Measurements from ENCODE around the gene SREBF2. TPM values are rescaled to one million over a fixed set of nuclear protein-coding genes. Genes with fewer than 3 reads are reported as not detected.
A peak's percentile ranks its signal among the peaks of the same experiment; 100 is the strongest.

SREBF2 gene
- total RNA-seq, 3 donors from 2014 or later (not counting 1 experiment from before 2014, with no cell fraction given) = 101 to 106 (median 105) TPM

- ATAC-seq = no peak
- H3K4me1 ChIP-seq (ENCODE audit: control insufficient read depth, insufficient read depth, low read length) = peaks cover 21% of the 10 kb centered on the region
- Mint-ChIP-seq H3K4me3 (peak overlapping the region; percentile 21), H3K9me3 (no peaks in the 10 kb centered on the region), H3K27ac (peak overlapping the region; percentile 93 to 96), H3K27me3 (ENCODE audit: low read depth in 2 of 2) (no peaks in the 10 kb centered on the region), H3K36me3 (no peaks in the 10 kb centered on the region), H3K4me1 (peaks cover 20 to 31% of the 10 kb centered on the region in 2 donors)
- no peak for TF ChIP-seq CTCF (IDR thresholded peaks at IDR 0.05)
- no peaks in the 10 kb centered on the region for H3K9me3 ChIP-seq (ENCODE audit: control insufficient read depth, insufficient read depth, low read length)
- no peak overlapping the region for H3K27ac ChIP-seq (ENCODE audit: low read length)
- no peaks in the 10 kb centered on the region for H3K27me3 ChIP-seq (ENCODE audit: control insufficient read depth, insufficient read depth, low read length)
- WGBS (ENCODE audit: insufficient coverage) = 98% methylated on average over 2 of the region's 2 CpGs
- peaks cover 24% of the 10 kb centered on the region for H3K36me3 ChIP-seq (ENCODE audit: control insufficient read depth, insufficient read depth, low read length)
- DNase-seq = no peak
- intact Hi-C loops (cut with micrococcal nuclease) = no loop called here
- H3K4me3 ChIP-seq (ENCODE audit: low read length) = no peak overlapping the region
Measured at GRCh38 chr22:41798736-41799135, 34.2 kb upstream of the SREBF2 start.

GRCh38 chr22:41799486-41800347, 33.2 kb upstream of the SREBF2 start:
- DNase-seq = no peak

GRCh38 chr22:41800348-41801146, 32.4 kb upstream of the SREBF2 start, which contains the start of gene CCDC134:
TSS of gene CCDC134 (plus strand) at chr22:41800679. CDS start at chr22:41808891, 8,212 bp downstream.
- peak within 1 kb of the TSS; percentile 96 for H3K4me3 ChIP-seq (ENCODE audit: low read length)
- H3K4me1 ChIP-seq (ENCODE audit: control insufficient read depth, insufficient read depth, low read length) = peaks cover 21% of the 10 kb centered on the region
- Mint-ChIP-seq H3K4me3 (peak within 1 kb of the TSS; percentile 96), H3K9me3 (no peaks in the 10 kb centered on the region), H3K27ac (peak within 1 kb of the TSS; percentile 93 to 96), H3K36me3 (no peaks in the 10 kb centered on the region), H3K4me1 (peaks cover 24 to 36% of the 10 kb centered on the region in 2 donors), H3K27me3 (ENCODE audit: low read depth in 2 of 2) (no peaks in the 10 kb centered on the region)
- no peak for TF ChIP-seq CTCF (IDR thresholded peaks at IDR 0.05)
- peak within 1 kb of the TSS; percentile 92 for H3K27ac ChIP-seq (ENCODE audit: low read length)
- peaks cover 5% of the 10 kb centered on the region for H3K36me3 ChIP-seq (ENCODE audit: control insufficient read depth, insufficient read depth, low read length)
- peak; percentile 91 to 94 for DNase-seq
- H3K27me3 ChIP-seq (ENCODE audit: control insufficient read depth, insufficient read depth, low read length) = no peaks in the 10 kb centered on the region
- WGBS (ENCODE audit: insufficient coverage) = under 1% methylated on average over 52 of the region's 52 CpGs
- H3K9me3 ChIP-seq (ENCODE audit: control insufficient read depth, insufficient read depth, low read length) = no peaks in the 10 kb centered on the region
- peak; percentile 96 to 98 (median 98) for ATAC-seq
- intact Hi-C loops (cut with micrococcal nuclease) = loop anchor here (1.0 kb wide), 1 partner anchor 19 kb away; no protein-coding TSS in a partner anchor

More at GRCh38 chr22:41799486-41800347, 33.2 kb upstream of the SREBF2 start:
- Histone ChIP-seq H3K27me3 (ENCODE audit: control insufficient read depth, insufficient read depth, low read length) (no peaks in the 10 kb centered on the region), H3K9me3 (ENCODE audit: control insufficient read depth, insufficient read depth, low read length) (no peaks in the 10 kb centered on the region), H3K36me3 (ENCODE audit: control insufficient read depth, insufficient read depth, low read length) (peaks cover 14% of the 10 kb centered on the region), H3K27ac (ENCODE audit: low read length) (peak overlapping the region; percentile 92), H3K4me3 (ENCODE audit: low read length) (peak overlapping the region; percentile 96), H3K4me1 (ENCODE audit: control insufficient read depth, insufficient read depth, low read length) (peaks cover 21% of the 10 kb centered on the region)
- WGBS (ENCODE audit: insufficient coverage) = 11% methylated on average over 38 of the region's 38 CpGs
- peaks cover 20 to 36% of the 10 kb centered on the region in 2 donors for H3K4me1 Mint-ChIP-seq
- intact Hi-C loops (cut with micrococcal nuclease) = loop anchor here (1.0 kb wide), 1 partner anchor 18 kb away; no protein-coding TSS in a partner anchor
- no peak for TF ChIP-seq CTCF (IDR thresholded peaks at IDR 0.05)
- no peaks in the 10 kb centered on the region for H3K9me3 Mint-ChIP-seq
- H3K27ac Mint-ChIP-seq = peak overlapping the region; percentile 93 to 96
- ATAC-seq = peak; percentile 43 to 65 (median 54)
- peak overlapping the region; percentile 96 for H3K4me3 Mint-ChIP-seq
- no peaks in the 10 kb centered on the region for H3K36me3 Mint-ChIP-seq
- no peaks in the 10 kb centered on the region for H3K27me3 Mint-ChIP-seq (ENCODE audit: low read depth in 2 of 2)

All from natural killer cell (primary cell).